A673 (cell line): Measurements from ENCODE around the gene CETP. TPM values are rescaled to one million over a fixed set of nuclear protein-coding genes. Genes with fewer than 3 reads are reported as not detected.

Source experiments
- BruUV-seq: library from RNA; stranded (reverse); fragments of 400-500 nt; replicated peaks from 2 replicates; lab custom pipeline; 2021; lab: Mats Ljungman, UMichigan
- CTCF ChIA-PET: fragments of 300-600 bp; sonication (Branson Sonifier 250); formaldehyde crosslinking; loops from one replicate; lab custom pipeline; 2022; ENCODE audit warnings: antibody characterized with exemption; lab: Charles Lee
- POLR2A ChIA-PET: fragments of 300-600 bp; sonication (Branson Sonifier 250); formaldehyde crosslinking; loops from one replicate; lab custom pipeline; 2022; ENCODE audit warnings: antibody characterized with exemption; ENCODE audit not compliant: low non-redundant PET; lab: Charles Lee
- DNase-seq: peaks from one replicate; pipeline ENCODE4 v3.0.0-alpha.2; 2015; ENCODE audit warnings: low spot score
- H3K27ac ChIP-seq: fragments of 200-600 bp; sonication (generic); 2 replicates; pipeline ENCODE4 v1.5.1; 2016; ENCODE audit warnings: mixed run types, low read depth, mild to moderate bottlenecking, mixed read lengths, antibody characterized with exemption, low read length; ENCODE audit not compliant: poor library complexity, severe bottlenecking
- H3K27me3 ChIP-seq: fragments of 200-600 bp; sonication (generic); replicated peaks from 2 replicates; pipeline ENCODE4 v1.6.1; 2017; ENCODE audit warnings: mixed run types, low read depth, mild to moderate bottlenecking, mixed read lengths, antibody characterized with exemption, low read length; ENCODE audit not compliant: insufficient read depth, poor library complexity
- H3K36me3 ChIP-seq: fragments of 200-600 bp; sonication (generic); 2 replicates; pipeline ENCODE4 v1.6.1; 2016; ENCODE audit warnings: mixed run types, mild to moderate bottlenecking, mixed read lengths, antibody characterized with exemption, low read length; ENCODE audit not compliant: insufficient read depth, poor library complexity, severe bottlenecking
- H3K4me1 ChIP-seq: fragments of 200-600 bp; sonication (generic); 2 replicates; pipeline ENCODE4 v1.6.1; 2017; ENCODE audit warnings: mixed run types, mild to moderate bottlenecking, mixed read lengths, antibody characterized with exemption, low read length; ENCODE audit not compliant: insufficient read depth, poor library complexity, severe bottlenecking
- H3K4me3 ChIP-seq: fragments of 200-600 bp; sonication (generic); 2 replicates; pipeline ENCODE4 v1.5.1; 2016; ENCODE audit warnings: low read depth, mixed run types, mild to moderate bottlenecking, mixed read lengths, low read length; ENCODE audit not compliant: poor library complexity, severe bottlenecking
- H3K9me3 ChIP-seq: fragments of 200-600 bp; sonication (generic); 2 replicates; pipeline ENCODE4 v1.6.1; 2016; ENCODE audit warnings: mixed run types, low read depth, mild to moderate bottlenecking, mixed read lengths, antibody characterized with exemption, low read length; ENCODE audit not compliant: poor library complexity, severe bottlenecking
- EZH2 ChIP-seq: fragments of 200-600 bp; sonication (generic); IDR thresholded peaks from 2 replicates; pipeline ENCODE4 v1.6.1; 2017; ENCODE audit warnings: borderline replicate concordance, low read depth, mild to moderate bottlenecking, mixed read lengths, antibody characterized with exemption, low read length; ENCODE audit not compliant: poor library complexity, severe bottlenecking
- intact Hi-C: fragments of 100-400 bp; cut with micrococcal nuclease; formaldehyde crosslinking; loops from one replicate; pipeline ENCODE4 v1.10.0; 2022; ENCODE audit not compliant: unreplicated experiment
- total RNA-seq: library from RNA; stranded (reverse); gene quantifications from 2 replicates; pipeline ENCODE4 v1.2.3, GENCODE V29; 2021
- TF ChIP-seq, protein P1 (sequence below): fragments of 300-800, 200-600 bp; sonication (generic); conservative IDR thresholded peaks from 2 replicates; pipeline ENCODE4 v1.5.1; 2017; ENCODE audit warnings: low read depth, mild to moderate bottlenecking, antibody characterized with exemption, low read length, moderate library complexity, mixed read lengths

CETP gene
- total RNA-seq, 1 experiment from 2014 or later = not detected

DNA sequence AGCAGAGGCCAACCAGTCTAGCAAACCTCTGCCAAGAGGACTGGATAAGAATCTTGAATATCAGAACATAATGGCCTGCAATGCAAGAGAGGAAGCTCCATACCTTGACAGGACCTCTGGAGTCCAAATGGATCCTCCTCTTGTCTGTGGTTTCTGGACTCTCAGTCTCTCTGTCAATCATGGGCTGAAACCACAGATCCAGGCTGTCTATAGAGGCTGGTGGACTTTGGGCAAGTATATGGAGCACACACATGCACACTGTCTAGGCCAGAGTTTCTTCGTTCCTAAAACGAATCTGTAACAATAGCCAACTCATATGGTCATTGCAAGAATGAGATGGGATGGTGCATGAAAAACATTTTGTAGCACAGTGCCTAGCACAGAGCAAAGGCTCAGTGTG is 65.3 kb downstream of the CETP start:
- H3K9me3 ChIP-seq = no peaks in the 10 kb centered on the region
- no peaks in the 10 kb centered on the region for H3K4me1 ChIP-seq
- H3K27ac ChIP-seq = no peak overlapping the region
- POLR2A ChIA-PET = no interaction called here
- no TSS peak for BruUV-seq
- H3K36me3 ChIP-seq = no peaks in the 10 kb centered on the region
- CTCF ChIA-PET = no interaction called here
- TF ChIP-seq, protein P1, sequence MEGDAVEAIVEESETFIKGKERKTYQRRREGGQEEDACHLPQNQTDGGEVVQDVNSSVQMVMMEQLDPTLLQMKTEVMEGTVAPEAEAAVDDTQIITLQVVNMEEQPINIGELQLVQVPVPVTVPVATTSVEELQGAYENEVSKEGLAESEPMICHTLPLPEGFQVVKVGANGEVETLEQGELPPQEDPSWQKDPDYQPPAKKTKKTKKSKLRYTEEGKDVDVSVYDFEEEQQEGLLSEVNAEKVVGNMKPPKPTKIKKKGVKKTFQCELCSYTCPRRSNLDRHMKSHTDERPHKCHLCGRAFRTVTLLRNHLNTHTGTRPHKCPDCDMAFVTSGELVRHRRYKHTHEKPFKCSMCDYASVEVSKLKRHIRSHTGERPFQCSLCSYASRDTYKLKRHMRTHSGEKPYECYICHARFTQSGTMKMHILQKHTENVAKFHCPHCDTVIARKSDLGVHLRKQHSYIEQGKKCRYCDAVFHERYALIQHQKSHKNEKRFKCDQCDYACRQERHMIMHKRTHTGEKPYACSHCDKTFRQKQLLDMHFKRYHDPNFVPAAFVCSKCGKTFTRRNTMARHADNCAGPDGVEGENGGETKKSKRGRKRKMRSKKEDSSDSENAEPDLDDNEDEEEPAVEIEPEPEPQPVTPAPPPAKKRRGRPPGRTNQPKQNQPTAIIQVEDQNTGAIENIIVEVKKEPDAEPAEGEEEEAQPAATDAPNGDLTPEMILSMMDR = no peak
- no peak for TF ChIP-seq EZH2
- no peak for DNase-seq
- intact Hi-C loops = no loop called here
- H3K4me3 ChIP-seq = no peak overlapping the region
- no peaks in the 10 kb centered on the region for H3K27me3 ChIP-seq

DNA sequence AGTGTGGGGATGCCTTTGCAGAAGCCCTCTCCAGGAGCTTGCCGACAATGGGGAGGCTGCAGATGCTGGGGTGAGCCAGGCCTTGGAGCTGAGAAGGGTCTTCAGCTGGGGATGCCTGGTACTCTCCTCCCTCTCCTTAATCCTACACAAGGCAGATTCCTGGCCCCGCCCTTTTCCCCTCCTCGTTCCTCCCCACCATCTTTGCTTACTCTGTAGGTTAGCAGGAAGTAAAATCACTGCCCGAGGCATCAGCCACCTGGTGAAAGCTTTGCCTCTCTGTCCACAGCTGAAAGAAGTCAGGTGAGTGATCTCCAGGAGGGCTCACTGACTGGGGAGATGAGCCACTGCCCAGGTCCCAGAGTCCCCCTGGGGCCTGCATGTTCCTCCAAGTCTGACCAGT is 66.3 kb downstream of the CETP start:
- TF ChIP-seq, protein P1 = no peak
- TF ChIP-seq EZH2 = no peak
- Histone ChIP-seq H3K27ac (no peak overlapping the region), H3K9me3 (no peaks in the 10 kb centered on the region), H3K27me3 (no peaks in the 10 kb centered on the region), H3K36me3 (no peaks in the 10 kb centered on the region), H3K4me3 (no peak overlapping the region), H3K4me1 (no peaks in the 10 kb centered on the region)
- CTCF ChIA-PET = no interaction called here
- no TSS peak for BruUV-seq
- intact Hi-C loops = no loop called here
- DNase-seq = no peak
- POLR2A ChIA-PET = no interaction called here

DNA sequence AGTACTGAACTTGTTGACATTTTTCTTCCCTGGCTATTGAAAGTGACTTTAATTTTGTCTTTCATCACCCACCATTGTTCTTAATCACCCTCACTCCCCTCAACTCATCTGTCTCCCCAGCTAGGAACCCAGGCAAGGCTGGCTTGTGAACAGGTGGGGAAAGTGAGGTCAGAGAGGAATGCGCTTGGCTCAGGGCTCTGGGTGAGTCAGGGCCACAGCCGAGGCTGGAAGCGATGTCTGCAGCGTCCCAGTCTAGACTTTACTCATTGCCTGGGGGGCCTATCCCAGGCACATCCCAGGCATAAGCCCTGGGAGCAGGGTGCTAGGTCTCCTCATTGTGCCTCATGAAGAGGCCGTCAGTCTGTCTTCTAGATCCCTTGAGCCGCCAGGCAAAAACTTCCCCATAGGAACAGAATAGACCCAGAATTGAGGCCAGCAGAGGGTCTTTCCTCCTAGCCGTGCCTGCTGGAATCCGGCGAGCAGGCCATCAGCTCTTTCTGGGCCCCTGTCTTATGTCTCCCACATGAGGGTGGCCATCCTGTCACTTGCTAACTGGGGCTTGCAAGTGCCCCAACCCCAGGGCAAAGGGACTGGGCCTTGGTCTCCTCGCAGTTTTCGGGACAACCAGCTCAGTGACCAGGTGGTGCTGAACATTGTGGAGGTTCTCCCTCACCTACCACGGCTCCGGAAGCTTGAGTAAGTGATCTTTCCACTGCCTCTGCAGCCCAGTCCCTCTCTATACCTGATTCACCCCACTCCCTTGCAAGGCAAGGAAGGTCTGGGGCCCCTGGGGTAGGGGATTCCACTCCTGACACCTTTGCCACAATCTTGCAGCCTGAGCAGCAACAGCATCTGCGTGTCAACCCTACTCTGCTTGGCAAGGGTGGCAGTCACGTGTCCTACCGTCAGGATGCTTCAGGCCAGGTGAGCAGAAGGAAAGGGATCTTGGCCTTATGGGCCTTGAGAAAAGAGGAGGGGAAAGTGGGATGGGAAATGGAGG is 67.7 kb downstream of the CETP start:
- Histone ChIP-seq H3K36me3 (no peaks in the 10 kb centered on the region), H3K27ac (no peak overlapping the region), H3K27me3 (no peaks in the 10 kb centered on the region), H3K9me3 (no peaks in the 10 kb centered on the region), H3K4me3 (no peak overlapping the region), H3K4me1 (no peaks in the 10 kb centered on the region)
- TF ChIP-seq, protein P1 = no peak
- no peak for TF ChIP-seq EZH2
- BruUV-seq = no TSS peak
- no peak for DNase-seq
- ChIA-PET POLR2A (no interaction called here), CTCF (no interaction called here)
- intact Hi-C loops = no loop called here
